SK-N-SH (cell line): ENCODE results near the gene ALDH3A1. TPM values are rescaled to one million over a fixed set of nuclear protein-coding genes. Genes with fewer than 3 reads are reported as not detected.

ENCODE experiments used
- CTCF ChIA-PET: fragments of 300-600, 350-600 bp; formaldehyde crosslinking; extraction: SDS; loops from one replicate; lab custom pipeline; 2021; lab: Yijun Ruan, JAX
- POLR2A ChIA-PET: fragments of 350-600 bp; sonication (Branson Sonifier 250); formaldehyde crosslinking; extraction: SDS; loops from one replicate; lab custom pipeline; 2020; ENCODE audit warnings: antibody characterized with exemption, inconsistent platforms; lab: Yijun Ruan, JAX
- DNase-seq: peaks from one replicate; pipeline ENCODE4 v3.0.0; 2012
- H2AFZ ChIP-seq: fragments of 200-600 bp; sonication (generic); 2 replicates; pipeline ENCODE4 v1.8.1; 2016; ENCODE audit warnings: antibody characterized with exemption, mild to moderate bottlenecking, low read depth
- H3F3A ChIP-seq: fragments of 200-600 bp; sonication (generic); replicated peaks from 2 replicates; pipeline ENCODE3; 2016; ENCODE audit warnings: antibody characterized with exemption, mild to moderate bottlenecking; ENCODE audit not compliant: insufficient read depth
- H3K27ac ChIP-seq, 2 experiments: fragments of 200-500 bp in 1 of 2; fragments of 200-600 bp in 1 of 2; sonication (Bioruptor generic) in 1 of 2; sonication (generic), shearing (Covaris generic) in 1 of 2; 2 replicates each; pipeline versions ENCODE4 v1.5.1 to v1.6.1; 2014 to 2016; ENCODE audit warnings: low read depth in 2 of 2, inconsistent platforms in 1 of 2, low read length in 1 of 2, mild to moderate bottlenecking in 1 of 2, mixed read lengths in 1 of 2
- H3K27me3 ChIP-seq: fragments of 200-600 bp; sonication (generic), shearing (Covaris generic); 2 replicates; pipeline ENCODE4 v1.6.1; 2016; ENCODE audit warnings: mixed run types; ENCODE audit not compliant: insufficient read depth
- H3K36me3 ChIP-seq, 2 experiments: fragments of 200-500 bp in 1 of 2; fragments of 200-600 bp in 1 of 2; sonication (Bioruptor generic) in 1 of 2; sonication (generic) in 1 of 2; replicated peaks in 1 of 2; 2 replicates each; pipeline versions ENCODE3 to v1.5.1; 2014 to 2016; ENCODE audit warnings: low read length in 1 of 2, mild to moderate bottlenecking in 1 of 2; ENCODE audit not compliant: insufficient read depth in 2 of 2, control insufficient read depth in 1 of 2
- H3K4me1 ChIP-seq, 2 experiments: fragments of 200-500 bp in 1 of 2; fragments of 200-600 bp in 1 of 2; sonication (Bioruptor generic) in 1 of 2; sonication (generic), shearing (Covaris generic) in 1 of 2; 2 replicates each; pipeline versions ENCODE4 v1.5.1 to v1.6.1; 2014 to 2016; ENCODE audit warnings: low read depth in 1 of 2, low read length in 1 of 2, mixed run types in 1 of 2; ENCODE audit not compliant: insufficient read depth in 2 of 2, control insufficient read depth in 1 of 2
- H3K4me2 ChIP-seq: fragments of 200-600 bp; sonication (generic), shearing (Covaris generic); 2 replicates; pipeline ENCODE4 v1.6.1; 2017; ENCODE audit warnings: mixed run types
- H3K4me3 ChIP-seq, 2 experiments: fragments of 200-500 bp in 1 of 2; fragments of 200-600 bp in 1 of 2; sonication (Bioruptor generic) in 1 of 2; sonication (generic), shearing (Covaris generic) in 1 of 2; 2 replicates each; pipeline versions ENCODE4 v1.5.1 to v1.8.1; 2014 to 2016; ENCODE audit warnings: low read depth in 2 of 2, inconsistent platforms in 1 of 2, low read length in 1 of 2, mild to moderate bottlenecking in 1 of 2, mixed read lengths in 1 of 2, moderate library complexity in 1 of 2
- H3K79me2 ChIP-seq: fragments of 200-600 bp; sonication (generic); 2 replicates; pipeline ENCODE4 v1.8.1; 2017; ENCODE audit warnings: mild to moderate bottlenecking; ENCODE audit not compliant: insufficient read depth
- H3K9ac ChIP-seq: fragments of 200-600 bp; sonication (generic); 2 replicates; pipeline ENCODE4 v1.6.1; 2017; ENCODE audit warnings: mixed run types
- H3K9me2 ChIP-seq: fragments of 200-600 bp; sonication (generic); 2 replicates; pipeline ENCODE4 v1.6.1; 2017; ENCODE audit warnings: mixed run types
- H3K9me3 ChIP-seq: fragments of 200-600 bp; sonication (generic); 2 replicates; pipeline ENCODE4 v1.6.1; 2017; ENCODE audit warnings: mixed run types, mild to moderate bottlenecking, moderate library complexity
- H4K20me1 ChIP-seq: fragments of 200-600 bp; sonication (generic); 2 replicates; pipeline ENCODE4 v1.6.1; 2017; ENCODE audit warnings: mild to moderate bottlenecking, mixed run types; ENCODE audit not compliant: insufficient read depth
- CHD2 ChIP-seq: fragments of 150-350 bp; IDR thresholded peaks from 2 replicates; pipeline ENCODE4 v1.6.1; 2018; ENCODE audit warnings: low read length; ENCODE audit not compliant: partially characterized antibody
- FOXJ3 ChIP-seq: sonication (generic); formaldehyde crosslinking; IDR thresholded peaks from 2 replicates; pipeline ENCODE4 v1.5.1; 2020; ENCODE audit warnings: mild to moderate bottlenecking, missing genetic modification reagents
- JUND ChIP-seq: IDR thresholded peaks from 2 replicates; pipeline ENCODE4 v1.4.0; 2012
- MEF2A ChIP-seq: IDR thresholded peaks from 2 replicates; pipeline ENCODE4 v1.4.0; 2012; ENCODE audit warnings: low read depth, borderline replicate concordance
- MXI1 ChIP-seq: IDR thresholded peaks from 2 replicates; pipeline ENCODE4 v1.6.1; 2012; ENCODE audit warnings: mild to moderate bottlenecking, low read depth, low read length, improper control_type of control experiment
- NFIC ChIP-seq: IDR thresholded peaks from 2 replicates; pipeline ENCODE4 v1.4.0; 2012; ENCODE audit warnings: borderline replicate concordance
- NRF1 ChIP-seq: IDR thresholded peaks from 2 replicates; pipeline ENCODE4 v1.6.1; 2012; ENCODE audit warnings: low read depth, mild to moderate bottlenecking, low read length
- PBX3 ChIP-seq: IDR thresholded peaks from 2 replicates; pipeline ENCODE4; 2012
- POLR2AphosphoS5 ChIP-seq: IDR thresholded peaks from 2 replicates; pipeline ENCODE4 v1.6.1; 2012; ENCODE audit warnings: low read depth, low read length
- RFX5 ChIP-seq: IDR thresholded peaks from 2 replicates; pipeline ENCODE4 v1.6.1; 2012; ENCODE audit warnings: mild to moderate bottlenecking, improper control_type of control experiment, low read length
- SIN3A ChIP-seq: IDR thresholded peaks from 2 replicates; pipeline ENCODE4 v1.6.1; 2012; ENCODE audit warnings: low read depth, mild to moderate bottlenecking, low read length, moderate library complexity, borderline replicate concordance
- WGBS: methylation state at CpG from one replicate; pipeline ENCODE4 v1.1.6; 2017; ENCODE audit warnings: low lambda C conversion rate; 5-methylcytosine and 5-hydroxymethylcytosine counted together
- polyA plus RNA-seq, 3 experiments: library from polyadenylated mRNA; depleted of rRNA; stranded (reverse); fragments of >200 nt; gene quantifications; 2 replicates each; pipeline ENCODE4 v1.2.3, GENCODE V29; 2012
- TF ChIP-seq, protein P1 (sequence below): IDR thresholded peaks from 2 replicates; pipeline ENCODE4 v1.4.0; 2012; ENCODE audit warnings: low read depth
- TF ChIP-seq, protein P2 (sequence below): fragments of 200-600 bp; sonication (generic); IDR thresholded peaks from 2 replicates; pipeline ENCODE4 v1.6.1; 2017; ENCODE audit warnings: antibody characterized with exemption, mild to moderate bottlenecking, moderate library complexity
- TF ChIP-seq, protein P3 (sequence below): fragments of 150-350 bp; IDR thresholded peaks from 2 replicates; pipeline ENCODE4 v1.6.1; 2016; ENCODE audit warnings: mild to moderate bottlenecking, low read depth, low read length

ALDH3A1 gene
- polyA plus RNA-seq, 1 of the 3 experiments (the other 2 are of a cell fraction): 0.79 TPM

- H3K27ac ChIP-seq: no peak overlapping the region
- TF ChIP-seq CHD2: no peak
- TF ChIP-seq POLR2AphosphoS5: no peak
- TF ChIP-seq PBX3: no peak
- TF ChIP-seq NRF1: no peak
- no peak for TF ChIP-seq RFX5
- TF ChIP-seq, protein P1, sequence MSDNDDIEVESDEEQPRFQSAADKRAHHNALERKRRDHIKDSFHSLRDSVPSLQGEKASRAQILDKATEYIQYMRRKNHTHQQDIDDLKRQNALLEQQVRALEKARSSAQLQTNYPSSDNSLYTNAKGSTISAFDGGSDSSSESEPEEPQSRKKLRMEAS: no peak
- TF ChIP-seq, protein P2, sequence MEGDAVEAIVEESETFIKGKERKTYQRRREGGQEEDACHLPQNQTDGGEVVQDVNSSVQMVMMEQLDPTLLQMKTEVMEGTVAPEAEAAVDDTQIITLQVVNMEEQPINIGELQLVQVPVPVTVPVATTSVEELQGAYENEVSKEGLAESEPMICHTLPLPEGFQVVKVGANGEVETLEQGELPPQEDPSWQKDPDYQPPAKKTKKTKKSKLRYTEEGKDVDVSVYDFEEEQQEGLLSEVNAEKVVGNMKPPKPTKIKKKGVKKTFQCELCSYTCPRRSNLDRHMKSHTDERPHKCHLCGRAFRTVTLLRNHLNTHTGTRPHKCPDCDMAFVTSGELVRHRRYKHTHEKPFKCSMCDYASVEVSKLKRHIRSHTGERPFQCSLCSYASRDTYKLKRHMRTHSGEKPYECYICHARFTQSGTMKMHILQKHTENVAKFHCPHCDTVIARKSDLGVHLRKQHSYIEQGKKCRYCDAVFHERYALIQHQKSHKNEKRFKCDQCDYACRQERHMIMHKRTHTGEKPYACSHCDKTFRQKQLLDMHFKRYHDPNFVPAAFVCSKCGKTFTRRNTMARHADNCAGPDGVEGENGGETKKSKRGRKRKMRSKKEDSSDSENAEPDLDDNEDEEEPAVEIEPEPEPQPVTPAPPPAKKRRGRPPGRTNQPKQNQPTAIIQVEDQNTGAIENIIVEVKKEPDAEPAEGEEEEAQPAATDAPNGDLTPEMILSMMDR: no peak
- no peak for TF ChIP-seq FOXJ3 (CRISPR knock-in tag)
- no peak for TF ChIP-seq SIN3A
- TF ChIP-seq NFIC: no peak
- H2AFZ ChIP-seq: no peak overlapping the region
- H3K4me1 ChIP-seq: peaks cover 0 to 12% of the 10 kb centered on the region in 2 experiments; a peak in 1 of 4 replicates
- H3K9me3 ChIP-seq: no peaks in the 10 kb centered on the region
- H3F3A ChIP-seq: no peaks in the 10 kb centered on the region
- H3K36me3 ChIP-seq: no peaks in the 10 kb centered on the region
- DNase-seq: peak; percentile 8
- no peak overlapping the region for H3K9ac ChIP-seq
- H3K4me2 ChIP-seq: no peak overlapping the region
- ChIA-PET CTCF (interaction anchor here (0.9 to 2.4 kb wide), 8 partner anchors 8 to 357 kb away, joined by 3 to 9 read pairs (median 4); partner anchors contain the start of gene B9D1), POLR2A (no interaction called here)
- no peaks in the 10 kb centered on the region for H4K20me1 ChIP-seq
- no peaks in the 10 kb centered on the region for H3K79me2 ChIP-seq
- WGBS: 90% methylated on average over 23 of the region's 23 CpGs
- H3K9me2 ChIP-seq: no peaks in the 10 kb centered on the region
- H3K4me3 ChIP-seq: no peak overlapping the region
- no peaks in the 10 kb centered on the region for H3K27me3 ChIP-seq
These were observed 28.5 kb downstream of the ALDH3A1 start for GRCh38 chr17:19719355-19720209.

DNA sequence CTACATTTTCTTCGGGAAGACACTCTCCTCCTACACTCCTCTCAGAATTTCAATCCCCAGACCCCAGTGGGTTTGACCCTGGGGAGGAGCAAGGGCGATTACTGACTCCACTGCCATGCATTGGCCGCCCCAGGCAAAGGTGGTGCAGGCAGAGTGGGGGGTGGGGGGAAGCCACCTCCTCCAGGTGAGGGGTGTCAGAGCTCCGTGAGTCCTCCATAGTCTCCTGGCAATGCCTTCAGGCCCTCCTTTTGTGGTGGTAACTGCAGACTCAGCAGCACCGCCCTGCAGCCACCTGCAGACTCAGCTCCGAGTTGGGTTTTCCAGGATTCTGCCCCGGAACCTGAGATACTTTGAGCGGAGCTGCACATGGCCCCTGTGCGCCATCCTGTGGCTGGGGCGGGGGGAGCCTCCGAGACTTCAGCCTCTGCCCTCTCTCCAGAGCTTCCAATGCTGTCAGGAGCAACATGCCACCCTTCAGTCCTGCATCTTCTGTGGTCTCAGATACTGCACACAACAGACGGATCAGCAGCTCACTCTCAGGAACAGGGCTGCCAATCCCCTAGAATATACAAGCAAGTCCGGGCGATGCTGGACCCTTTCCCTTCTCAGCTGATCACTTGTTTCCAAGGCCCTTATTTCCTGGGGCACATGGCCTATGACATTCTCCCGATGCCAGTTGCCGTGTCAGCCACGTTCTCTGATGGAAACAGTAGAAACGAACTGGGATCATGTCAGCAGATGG is 29.3 kb downstream of the ALDH3A1 start:
- WGBS: 72% methylated on average over 13 of the region's 18 CpGs
- CTCF ChIA-PET: interaction anchor here (1.0 to 2.4 kb wide), 5 partner anchors 9 to 206 kb away, joined by 3 to 9 read pairs (median 4); no protein-coding TSS in a partner anchor
- no peaks in the 10 kb centered on the region for H4K20me1 ChIP-seq

More for the DNA sequence above, 29.3 kb downstream of the ALDH3A1 start:
- POLR2A ChIA-PET: no interaction called here
- TF ChIP-seq JUND (no peak), MXI1 (no peak), MEF2A (no peak)
- TF ChIP-seq, protein P2: peak; percentile 17; the same call in 1 of the 2 replicates
- TF ChIP-seq, protein P1: no peak
- TF ChIP-seq, protein P3, sequence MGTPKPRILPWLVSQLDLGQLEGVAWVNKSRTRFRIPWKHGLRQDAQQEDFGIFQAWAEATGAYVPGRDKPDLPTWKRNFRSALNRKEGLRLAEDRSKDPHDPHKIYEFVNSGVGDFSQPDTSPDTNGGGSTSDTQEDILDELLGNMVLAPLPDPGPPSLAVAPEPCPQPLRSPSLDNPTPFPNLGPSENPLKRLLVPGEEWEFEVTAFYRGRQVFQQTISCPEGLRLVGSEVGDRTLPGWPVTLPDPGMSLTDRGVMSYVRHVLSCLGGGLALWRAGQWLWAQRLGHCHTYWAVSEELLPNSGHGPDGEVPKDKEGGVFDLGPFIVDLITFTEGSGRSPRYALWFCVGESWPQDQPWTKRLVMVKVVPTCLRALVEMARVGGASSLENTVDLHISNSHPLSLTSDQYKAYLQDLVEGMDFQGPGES: no peak
- TF ChIP-seq, all 33 proteins: peak for 1
- Histone ChIP-seq H3K9ac (no peak overlapping the region), H3K9me2 (no peaks in the 10 kb centered on the region), H2AFZ (no peak overlapping the region), H3K4me2 (no peak overlapping the region), H3K9me3 (no peaks in the 10 kb centered on the region), H3K36me3 (no peaks in the 10 kb centered on the region), H3F3A (no peaks in the 10 kb centered on the region), H3K79me2 (no peaks in the 10 kb centered on the region), H3K27me3 (no peaks in the 10 kb centered on the region), H3K4me1 (peaks cover 0 to 9% of the 10 kb centered on the region in 2 experiments; a peak in 1 of 4 replicates), H3K4me3 (no peak overlapping the region), H3K27ac (no peak overlapping the region)
- DNase-seq: peak; percentile 29
